D341Med (cell line): ENCODE results near the gene CNOT11.
"Not testable (repeated sequence)": the region's sequence is repeated elsewhere in the genome, so short reads cannot be mapped to it uniquely, and the experiment has no call there.

ENCODE experiments used
- DNase-seq: peaks from one replicate; pipeline ENCODE4 v3.0.0; 2012; ENCODE audit warnings: low spot score

Gene CNOT11

DNA sequence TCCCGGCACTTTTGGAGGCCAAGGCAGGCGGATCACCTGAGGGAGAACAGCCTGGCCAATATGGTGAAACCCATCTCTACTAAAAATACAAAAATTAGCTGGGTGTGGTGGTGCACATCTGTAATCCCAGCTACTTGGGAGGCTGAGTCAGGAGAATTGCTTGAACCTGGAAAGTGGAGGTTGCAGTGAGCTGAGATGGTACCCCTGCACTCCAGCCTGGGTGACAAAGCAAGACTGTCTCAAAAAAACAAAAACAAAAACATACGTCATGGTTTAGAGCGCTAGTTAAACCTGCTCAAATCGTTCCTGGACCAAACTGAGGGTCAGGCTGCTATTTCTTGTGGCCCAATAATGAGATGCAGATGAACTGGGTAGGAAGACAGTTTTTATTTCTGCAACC is 7.2 kb upstream of the CNOT11 start:
- not testable (repeated sequence) for DNase-seq

DNA sequence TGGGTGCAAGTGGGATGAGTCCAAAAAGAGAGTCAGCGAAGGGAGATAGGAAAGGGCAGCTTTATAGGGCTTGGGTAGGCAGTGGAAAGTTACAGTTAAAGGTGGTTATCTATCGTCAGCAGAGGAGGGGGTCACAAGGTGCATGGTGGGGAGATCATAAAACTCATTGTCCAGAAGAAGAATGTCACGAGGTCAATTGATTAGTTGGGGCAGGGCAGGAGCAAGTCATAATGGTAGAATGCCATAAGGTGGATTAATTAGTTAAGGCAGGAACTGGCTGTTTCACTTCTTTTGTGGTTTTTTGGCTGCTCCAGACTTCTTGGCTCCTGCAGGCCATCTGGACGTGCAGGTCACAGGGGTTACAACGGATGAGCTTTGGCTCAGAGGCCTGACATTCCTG is 3.9 kb upstream of the CNOT11 start:
- DNase-seq = not testable (repeated sequence)

DNA sequence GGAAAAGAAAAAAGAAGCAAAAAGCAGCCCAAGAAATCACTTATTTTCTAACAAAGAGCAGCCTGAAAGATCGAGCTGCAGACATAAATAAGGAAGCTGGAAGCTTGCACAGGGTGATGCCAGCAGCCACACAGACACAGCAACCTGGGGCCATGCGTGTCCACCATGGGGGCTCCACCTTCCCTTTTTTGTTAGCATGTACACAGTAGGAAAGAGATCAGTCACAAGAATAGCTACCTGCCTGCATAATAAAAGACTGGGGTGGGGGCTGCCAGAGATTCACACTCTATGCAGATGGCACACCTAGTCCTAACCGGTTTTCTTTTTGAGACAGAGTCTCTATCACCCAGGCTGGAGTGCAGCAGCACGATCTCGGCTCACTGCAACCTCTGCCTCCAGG is 2.9 kb upstream of the CNOT11 start:
- no peak for DNase-seq

DNA sequence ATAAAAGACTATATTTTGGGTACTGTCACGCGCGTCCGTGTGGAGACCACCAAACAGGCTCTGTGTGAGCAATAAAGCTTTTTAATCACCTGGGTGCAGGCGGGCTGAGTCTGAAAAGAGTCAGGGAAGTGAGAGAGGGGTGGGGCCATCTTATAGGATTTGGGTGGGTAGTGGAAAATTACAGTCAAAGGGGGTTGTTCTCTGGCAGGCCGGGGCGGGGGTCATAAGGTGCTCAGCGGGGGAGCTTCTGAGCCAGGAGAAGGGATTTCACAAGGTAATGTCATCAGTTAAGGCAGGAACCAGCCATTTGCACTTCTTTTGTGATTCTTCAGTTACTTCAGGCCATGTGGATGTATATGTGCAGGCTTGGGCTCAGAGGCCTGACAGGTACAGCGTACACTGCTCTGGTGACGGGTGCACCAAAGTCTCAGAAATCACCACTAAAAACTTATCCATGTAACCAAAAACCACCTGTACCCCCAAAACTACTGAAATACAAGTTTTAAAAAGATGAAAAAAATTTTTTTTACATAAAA is 1.4 kb upstream of the CNOT11 start:
- DNase-seq = not testable (repeated sequence)

DNA sequence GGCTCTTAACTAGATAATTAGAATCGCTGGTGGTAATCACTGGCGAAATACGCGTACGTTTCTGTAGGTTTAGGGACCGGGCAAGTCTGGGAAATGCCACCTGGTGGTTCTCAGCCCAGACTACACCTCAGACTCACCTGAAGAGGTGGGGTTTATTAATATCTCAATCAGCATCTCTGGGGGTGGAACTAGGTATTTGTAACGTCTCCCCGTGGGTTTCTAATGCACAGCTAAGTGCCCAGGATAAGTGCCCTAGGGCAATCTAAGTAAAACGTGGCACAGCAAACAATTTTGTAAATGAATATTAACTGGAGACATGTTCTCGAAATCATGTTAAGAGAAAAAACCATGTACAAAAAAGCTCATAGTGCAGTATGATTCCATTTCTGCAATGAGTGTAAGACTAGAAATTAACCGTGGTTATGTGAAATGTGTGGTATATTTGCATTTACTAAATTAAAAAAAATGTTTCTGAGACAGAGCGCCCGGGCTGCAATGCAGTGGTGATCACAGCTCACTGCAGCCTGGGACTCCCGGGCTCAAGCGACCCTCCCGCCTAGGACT is 760 bp upstream of the CNOT11 start:
- peak; percentile 45 for DNase-seq

DNA sequence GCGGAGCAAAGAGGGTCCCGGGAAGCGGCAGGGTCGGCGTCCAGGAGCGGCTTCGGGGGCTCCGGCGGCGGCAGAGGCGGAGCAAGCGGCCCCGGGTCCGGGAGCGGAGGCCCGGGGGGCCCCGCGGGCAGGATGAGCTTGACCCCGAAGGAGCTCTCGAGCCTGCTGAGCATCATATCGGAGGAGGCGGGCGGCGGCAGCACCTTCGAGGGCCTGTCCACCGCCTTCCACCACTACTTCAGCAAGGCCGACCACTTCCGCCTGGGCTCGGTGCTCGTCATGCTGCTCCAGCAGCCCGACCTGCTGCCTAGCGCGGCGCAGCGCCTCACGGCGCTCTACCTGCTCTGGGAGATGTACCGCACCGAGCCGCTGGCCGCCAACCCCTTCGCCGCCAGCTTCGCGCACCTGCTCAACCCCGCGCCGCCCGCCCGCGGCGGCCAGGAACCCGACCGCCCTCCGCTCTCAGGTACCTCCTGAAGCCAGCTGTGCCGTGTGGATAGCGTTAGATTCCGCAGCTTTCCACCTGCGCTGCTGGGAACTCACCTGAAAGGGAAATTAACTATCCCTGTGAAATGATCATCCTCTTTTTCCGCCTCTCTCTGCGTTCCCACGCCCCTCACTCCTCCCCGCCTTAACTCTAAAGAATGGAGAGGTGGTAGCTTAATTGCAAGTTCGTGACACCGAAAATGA is 472 bp downstream of the CNOT11 start:
- peak; percentile 71 for DNase-seq

DNA sequence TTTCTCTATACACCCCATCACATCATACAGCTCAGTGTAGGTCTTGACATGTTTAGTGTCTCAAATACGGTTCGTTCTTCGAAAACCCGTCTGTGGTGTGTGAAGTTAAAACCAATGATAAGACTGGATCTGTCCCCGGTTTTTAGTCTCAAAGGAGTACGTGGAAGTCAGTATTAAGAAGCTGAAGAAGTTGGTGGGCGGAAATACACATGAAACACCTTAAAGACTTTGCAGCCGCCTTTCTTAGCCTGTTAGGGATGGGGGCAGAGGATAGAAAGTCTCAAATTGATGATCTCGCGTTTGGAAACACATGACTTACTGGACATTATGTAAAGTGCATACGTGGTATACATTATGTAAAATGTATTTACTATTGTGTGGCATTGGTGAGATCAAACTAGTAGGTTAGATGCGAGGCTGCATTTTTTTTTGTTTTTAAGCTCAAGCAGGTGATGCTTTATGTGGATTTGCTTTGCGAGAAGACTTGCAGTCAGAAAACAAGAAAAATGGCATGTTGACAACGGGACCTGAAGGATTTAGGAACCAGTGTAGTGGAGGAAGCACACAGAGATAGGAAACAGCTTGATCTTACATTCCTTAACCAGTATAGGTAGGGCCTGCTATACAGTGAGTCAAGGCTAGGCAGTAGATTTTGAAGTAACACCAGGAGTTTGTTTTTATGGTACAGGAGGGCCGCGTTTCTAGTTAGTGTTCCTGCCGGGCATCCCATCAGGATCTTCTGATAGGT is 1.2 kb downstream of the CNOT11 start:
- DNase-seq = no peak

DNA sequence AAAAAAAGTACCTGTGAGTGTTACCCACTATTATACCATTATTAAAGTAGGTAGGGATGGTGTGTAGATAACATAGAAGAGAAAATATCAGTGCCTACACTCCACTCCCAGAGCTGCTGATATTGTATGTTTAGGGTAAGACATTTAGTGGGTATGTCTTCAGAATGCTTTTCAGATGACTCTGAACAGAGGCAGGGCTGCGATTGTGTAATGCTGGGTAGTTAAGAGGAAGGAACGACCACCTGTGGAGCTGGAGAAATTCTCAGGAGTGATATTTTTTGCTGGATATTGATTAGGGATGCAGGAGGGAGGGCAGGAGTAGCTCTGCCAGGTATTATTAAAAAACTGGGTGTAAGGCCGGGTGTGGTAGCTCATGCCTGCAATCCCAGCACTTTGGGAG is 2.8 kb downstream of the CNOT11 start:
- DNase-seq = no peak

DNA sequence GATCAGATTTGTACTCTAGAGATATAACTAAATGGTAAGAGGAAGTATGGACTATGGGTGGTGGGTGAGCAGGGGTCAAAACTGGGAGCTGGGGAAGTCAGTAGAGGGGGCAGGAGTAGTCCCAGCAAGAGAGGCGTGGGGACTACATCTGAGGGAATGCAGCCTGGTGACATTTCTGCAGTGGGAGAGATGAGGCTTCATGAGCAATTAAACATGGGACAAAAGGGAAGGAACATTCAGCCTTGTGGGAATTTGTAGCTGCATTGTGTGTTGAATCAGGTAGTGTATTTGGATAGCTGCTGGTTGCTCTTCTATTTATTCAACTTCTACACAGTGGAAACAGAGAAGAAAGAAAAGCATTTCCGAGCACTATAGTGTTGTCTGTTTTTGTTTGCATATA is 3.6 kb downstream of the CNOT11 start:
- DNase-seq = no peak

DNA sequence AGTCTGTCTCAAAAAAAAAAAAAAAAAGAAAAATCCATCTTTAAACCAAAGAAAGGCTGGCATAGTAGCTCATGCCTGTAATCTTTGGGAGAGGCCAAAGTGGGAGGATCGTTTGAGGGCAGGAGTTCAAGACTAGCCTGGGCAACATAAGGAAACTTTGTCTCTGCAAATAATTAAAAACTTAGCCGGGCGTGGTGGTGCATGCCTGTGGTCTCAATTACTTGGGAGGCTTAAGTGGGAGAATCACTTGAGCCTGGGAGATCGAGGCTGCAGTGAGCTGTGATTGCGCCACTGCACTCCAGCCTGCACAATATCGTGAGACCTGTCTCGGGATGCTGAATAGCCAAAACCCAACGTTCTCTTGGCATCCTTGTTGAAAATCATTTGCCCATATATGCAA is 6.1 kb downstream of the CNOT11 start:
- DNase-seq = no peak

DNA sequence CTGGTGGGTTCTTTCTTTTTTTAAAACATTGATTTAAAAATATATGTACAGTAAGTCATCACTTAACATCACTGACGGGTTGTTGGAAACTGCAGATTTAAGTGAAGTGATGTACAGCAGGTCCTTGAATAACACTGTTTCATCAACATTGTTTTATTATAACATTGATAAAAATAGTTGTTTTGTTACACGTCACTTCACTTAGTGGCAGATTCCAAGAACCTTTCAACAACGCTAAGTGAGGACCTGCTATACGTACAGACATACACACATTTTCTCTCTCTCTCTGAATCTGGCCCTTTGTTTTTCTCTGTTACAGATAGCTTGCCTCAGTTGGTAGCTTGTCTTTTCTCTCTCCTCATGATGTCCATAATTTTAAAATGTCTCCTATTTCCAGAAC is 9.5 kb downstream of the CNOT11 start:
- DNase-seq = no peak

DNA sequence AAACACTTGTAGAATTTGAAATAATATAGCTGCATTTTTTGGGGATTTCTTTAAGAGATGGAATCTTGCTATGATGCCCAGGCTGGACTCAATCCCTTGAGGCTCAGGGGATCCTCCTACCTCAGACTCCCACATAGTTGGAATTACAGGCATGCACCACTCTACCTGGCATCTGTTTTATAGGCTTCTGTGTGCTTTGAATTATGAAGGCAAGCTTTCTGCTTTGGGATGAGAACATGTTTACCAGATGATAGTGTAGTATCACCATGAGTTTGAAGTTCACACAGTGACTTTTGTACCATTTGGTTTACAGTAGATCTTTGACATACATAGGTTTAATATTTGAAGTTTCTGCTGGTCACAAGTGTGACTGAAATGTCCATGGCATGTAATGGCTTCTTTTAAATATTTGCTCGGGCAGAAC is 10.7 kb downstream of the CNOT11 start:
- DNase-seq = no peak

DNA sequence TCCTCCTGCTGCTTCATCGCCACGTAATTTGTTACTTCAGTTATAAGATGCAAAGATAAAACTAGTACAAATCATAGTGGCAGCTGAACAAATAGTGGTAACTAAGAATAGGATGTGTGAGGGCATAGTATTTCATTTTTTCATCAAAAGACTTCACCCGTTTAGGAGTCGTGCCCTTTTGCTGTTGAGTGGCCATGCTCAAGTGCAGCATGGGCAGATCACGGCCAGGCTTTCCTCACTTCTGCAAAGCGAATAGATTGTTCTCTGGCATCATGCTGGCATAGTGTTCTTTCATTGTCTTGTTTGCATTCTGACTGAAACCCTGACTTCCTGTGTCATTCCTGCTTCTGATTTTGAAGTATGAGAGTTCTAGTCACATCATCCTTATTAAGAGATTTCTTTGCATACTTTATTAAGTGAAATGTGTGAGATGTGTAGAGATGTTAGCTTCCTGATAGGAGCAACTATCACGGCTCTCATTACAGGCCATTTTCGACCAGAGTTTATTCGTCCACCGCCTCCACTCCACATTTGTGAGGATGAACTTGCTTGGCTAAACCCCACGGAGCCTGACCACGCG is 11.8 kb downstream of the CNOT11 start:
- no peak for DNase-seq

DNA sequence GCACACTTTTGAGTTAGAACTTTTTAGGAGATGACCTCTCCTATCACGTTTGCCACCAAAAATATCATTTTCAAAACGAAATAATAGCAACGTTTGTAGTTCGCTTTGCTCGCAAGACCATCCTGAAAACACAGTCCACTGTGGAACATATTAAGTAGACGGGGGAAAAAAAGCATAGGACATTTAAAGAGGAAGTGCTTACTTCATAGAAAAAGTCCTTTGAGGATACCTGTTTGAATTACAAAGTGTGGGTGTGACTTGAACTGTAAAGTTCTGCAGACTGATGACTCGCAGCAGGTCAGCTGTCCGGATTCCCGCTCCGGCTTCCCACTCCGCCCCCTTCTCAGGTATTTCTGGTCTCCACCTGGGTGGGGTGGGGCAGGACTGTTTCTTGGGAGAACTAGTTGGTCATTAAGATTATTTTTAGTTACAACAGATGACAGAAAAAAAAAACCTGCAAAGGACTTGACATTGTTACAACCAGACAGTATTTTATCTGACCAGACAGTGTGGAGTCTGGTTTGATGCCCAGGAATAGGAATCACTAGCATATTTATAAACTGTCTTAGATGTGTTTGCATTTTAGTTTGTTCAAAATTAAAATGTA is 13.3 kb downstream of the CNOT11 start:
- no peak for DNase-seq

DNA sequence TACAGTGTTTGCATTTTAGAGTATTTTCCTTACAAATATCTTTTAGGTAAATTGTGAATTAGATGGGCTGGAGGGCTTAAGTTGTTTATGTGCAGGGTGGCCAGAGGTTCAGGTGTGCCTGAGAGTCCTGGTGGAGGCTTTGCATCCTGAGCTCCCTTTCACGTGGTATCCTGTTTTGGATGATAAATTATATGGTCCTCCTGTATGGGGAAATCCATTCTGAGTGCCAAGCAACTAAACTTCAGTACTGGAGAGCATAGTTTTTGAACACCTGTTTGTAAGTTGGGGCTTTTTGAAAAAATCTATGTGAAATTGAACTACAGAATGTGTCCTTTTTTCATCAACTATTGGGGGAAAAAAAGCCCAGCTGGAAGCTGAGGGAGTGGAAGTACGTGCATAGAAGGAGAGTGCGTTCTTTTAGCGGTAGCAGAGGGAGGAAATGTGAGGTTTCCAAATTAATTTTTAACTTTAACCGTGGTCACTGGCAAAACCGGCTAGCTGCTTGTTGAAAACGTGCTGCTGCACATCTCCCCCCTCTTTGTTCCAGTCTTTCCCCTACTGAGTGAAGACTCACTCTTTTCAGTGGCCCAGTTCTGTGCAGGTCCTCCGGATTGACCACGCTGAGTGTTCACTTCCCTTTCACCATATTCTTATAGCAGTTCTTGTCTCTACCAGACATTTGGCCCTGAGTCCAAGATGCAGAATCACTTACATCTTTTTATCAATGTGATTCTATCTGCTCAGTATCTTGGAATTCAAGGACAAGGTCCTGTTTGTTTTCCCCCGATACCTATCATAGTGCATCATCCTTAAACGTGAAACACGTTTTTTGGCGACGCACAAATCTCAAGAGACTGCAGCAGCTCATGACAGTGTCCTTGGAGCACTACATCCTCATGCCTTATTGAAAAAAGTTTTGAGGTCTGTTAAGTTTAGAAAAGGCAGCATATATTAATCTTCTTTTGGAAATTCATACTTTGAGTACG is 15.3 kb downstream of the CNOT11 start:
- no peak for DNase-seq

DNA sequence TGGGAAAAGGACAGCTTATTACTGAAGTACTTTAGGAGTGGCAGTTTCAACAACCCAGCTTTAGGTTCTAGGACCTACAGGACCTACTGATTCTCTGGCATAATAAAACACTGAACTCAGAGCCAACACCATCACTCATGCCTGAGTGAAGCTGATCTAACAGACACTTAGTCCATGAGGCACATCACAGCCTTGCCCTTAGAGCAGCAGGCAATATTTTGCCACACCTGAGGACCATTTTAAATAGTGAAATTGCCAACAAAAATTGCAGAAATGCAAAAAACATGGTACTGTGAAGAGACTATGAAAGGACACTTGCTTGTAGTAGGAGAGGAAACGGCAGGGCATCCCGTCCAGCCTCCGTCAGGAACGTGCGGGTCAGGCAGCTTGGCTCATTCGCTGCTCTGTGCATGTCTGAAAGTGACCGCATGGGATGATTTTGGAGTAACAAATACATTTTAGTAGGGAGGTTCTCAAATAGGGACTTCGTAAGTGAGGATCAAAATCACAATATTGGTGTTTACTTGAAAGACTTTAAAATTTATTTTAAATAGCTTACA is 18.1 kb downstream of the CNOT11 start:
- no peak for DNase-seq

DNA sequence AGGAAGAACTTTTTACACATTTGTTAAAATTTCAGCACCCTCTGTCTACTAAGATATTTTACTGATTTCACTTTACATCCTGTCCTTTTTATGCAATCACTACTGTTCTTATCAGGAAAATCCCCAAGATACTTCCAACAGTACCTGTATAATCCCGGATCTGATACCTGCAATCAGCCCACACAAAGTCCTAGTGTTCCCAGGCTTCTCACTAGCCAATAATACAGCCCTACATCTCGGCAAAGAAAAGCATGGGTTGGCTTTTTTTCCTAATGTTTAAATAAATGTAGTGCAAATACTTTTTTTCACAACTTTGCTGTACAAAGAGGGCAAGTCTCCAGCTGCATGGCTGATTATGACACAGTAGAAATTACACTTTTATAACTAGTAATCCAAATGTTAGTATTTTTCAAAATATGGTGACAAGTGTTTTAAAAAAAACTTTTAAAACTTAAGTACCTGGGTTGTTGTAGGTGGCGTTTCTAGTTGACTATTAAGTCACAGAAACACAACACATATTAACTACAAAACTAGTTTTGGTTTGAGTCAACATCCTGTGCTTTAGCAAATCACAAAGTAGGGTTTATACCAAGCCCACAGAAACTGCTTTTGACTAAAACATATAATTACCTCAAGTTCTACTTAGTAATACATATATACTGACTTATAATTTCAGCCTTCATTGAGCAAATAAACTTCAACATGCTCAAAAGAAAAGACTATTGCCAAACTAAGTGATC is 19.5 kb downstream of the CNOT11 start:
- no peak for DNase-seq

DNA sequence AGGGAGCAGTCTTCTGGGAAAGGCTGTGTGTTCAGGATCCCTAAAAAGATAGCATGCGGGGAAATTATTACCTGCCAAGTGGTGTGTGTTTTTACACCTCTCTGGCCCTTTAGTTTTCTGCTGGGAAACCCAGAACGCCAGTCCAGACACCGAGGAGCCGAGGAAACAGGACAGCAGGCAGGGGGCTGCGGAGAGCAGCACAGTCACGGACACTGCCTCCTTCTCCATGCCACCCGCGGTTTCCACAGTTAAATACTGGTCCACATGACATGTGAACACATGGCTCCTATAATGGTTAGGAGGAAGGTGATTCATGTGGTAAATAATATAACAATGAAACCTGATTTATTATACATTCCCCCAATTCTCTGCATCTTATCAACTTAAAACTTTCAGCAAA is 20.4 kb downstream of the CNOT11 start:
- no peak for DNase-seq

DNA sequence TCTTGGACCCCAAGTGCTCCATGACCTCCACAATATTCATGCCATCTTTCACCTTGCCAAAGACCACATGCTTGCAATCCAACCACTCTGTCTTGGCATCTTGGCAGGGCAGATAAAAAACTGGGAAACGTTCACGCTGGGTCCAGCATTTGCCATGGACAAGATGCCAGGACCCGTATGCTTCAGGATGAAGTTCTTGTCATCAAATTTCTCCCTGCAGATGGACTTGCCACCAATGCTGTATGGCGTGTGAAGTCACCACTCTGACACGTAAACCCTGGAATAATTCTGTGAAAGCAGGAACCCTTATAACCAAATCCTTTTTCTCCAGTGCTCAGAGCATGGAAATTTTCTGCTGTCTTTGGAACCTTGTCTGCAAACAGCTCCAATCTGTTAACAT is 21.5 kb downstream of the CNOT11 start:
- no peak for DNase-seq

DNA sequence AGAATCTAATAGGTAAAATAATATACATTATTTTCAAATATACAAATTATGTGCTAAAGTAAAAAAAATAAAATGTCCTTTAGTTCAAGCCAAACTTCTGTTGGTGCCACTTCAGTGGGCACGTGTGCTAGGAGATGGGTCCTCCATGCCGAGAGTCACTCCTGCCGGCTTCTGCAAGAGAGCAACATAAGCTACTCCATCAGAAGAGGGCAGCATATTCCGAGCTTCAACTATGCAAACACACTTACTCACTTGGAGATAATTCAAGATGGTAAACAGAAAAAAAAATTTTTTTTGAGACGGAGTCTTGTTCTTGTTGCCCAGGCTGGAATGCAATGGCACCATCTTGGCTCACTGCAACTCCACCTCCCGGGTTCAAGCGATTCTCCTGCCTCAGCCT is 24.4 kb downstream of the CNOT11 start:
- no peak for DNase-seq
